Suppressor macrophage treated with lipopolysaccharide for 4 hours (primary cell): Measurements from ENCODE around the gene CHAF1A.
A peak's percentile ranks its signal among the peaks of the same experiment; 100 is the strongest.

Experiments used
- DNase-seq: peaks from one replicate; pipeline ENCODE4 v3.0.0-alpha.2; 2020

The CHAF1A gene

GRCh38 chr19:4402171-4403004 is at the start of gene CHAF1A:
CHAF1A (plus strand) TSS chr19:4402640; CDS start chr19:4402763, 123 bp downstream.
- peak; percentile 100 for DNase-seq

DNA sequence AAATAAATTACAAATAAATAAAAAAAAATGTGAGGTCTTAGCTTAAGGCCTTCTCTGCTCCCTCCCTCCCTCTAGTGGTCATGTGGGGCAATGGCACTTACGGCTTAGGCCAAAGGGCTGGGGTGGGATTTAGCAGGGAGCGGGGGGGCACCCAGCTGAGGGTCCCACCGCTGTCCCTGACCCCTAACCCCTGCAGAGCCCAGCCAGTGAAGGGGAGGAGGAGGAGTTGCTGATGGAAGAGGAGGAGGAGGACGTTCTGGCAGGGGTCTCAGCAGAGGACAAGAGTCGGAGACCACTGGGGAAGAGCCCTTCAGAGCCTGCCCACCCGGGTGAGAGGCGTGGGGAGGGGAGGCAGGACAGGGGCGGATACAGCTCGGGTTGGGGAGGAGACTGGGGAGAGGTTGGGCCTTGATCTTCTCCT is 49.7 kb upstream of the CHAF1A start:
- DNase-seq: peak; percentile 73

- no peak for DNase-seq
Observed at GRCh38 chr19:4354282-4354681, 48.2 kb upstream of the CHAF1A start.

DNA sequence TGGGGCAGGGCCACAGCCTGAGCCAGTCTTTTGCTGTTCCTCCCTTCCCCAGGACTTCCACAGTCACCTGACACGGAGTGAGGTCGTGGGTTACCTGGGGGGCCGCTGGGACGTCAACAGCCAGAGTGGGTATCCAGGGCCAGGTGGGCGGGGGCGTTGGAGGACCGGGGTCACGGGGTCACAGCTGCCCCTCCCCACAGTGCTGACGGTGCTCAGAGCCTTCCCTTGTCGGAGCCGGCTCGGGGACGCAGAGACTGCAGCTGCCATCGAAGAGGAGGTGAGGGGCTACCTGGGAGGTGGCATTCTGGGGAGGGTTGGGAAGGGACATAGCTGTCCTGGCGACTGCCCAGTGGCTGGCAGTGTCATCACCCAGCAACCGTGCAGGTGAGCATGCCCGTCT is 47.5 kb upstream of the CHAF1A start:
- no peak for DNase-seq

DNA sequence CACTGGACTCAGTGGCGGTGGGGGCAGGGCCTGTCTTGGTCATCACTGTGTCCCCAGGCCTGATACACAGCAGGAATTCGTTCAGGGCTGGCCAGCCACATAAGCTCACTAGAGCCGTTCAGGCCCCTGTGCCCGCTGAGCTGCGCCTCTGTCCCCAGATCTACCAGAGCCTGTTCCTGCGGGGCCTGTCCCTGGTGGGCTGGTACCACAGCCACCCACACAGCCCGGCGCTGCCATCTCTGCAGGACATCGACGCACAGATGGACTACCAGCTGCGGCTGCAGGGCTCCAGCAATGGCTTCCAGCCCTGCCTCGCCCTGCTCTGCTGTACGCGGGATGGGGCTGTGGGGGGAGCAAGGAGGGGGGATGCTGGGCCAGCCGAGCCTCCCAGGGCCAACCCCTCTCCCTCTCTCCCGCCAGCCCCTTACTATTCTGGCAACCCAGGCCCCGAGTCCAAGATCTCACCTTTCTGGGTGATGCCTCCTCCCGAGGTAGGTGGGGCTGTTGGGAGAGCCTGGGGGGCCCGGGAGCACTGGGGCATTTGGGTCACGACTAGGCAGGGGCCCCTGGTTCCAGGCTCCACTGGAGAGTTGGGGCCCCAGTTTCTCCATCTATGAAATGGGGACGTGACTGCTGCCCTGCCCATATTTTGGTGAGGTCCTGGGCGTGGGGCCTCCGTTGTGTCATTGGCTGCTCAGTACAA is 45.2 kb upstream of the CHAF1A start:
- DNase-seq: no peak

DNA sequence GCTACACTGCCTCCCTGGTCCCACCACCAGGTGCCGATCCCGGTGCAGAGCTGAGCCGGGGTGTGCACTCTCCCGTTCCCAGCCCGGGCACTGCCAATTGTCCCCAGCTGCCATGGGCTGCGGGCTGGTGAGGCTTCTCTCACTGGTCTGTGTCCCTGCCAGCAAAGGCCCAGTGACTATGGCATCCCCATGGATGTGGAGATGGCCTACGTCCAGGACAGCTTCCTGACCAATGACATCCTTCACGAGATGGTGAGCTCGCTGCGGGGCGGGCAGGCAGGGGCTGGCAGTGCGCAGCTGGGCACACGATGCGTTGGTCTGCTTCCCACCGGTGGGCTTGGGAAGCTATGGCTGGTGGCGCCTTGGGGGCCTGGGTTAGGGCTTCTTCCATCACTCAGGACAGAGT is 44.5 kb upstream of the CHAF1A start:
- DNase-seq: no peak

DNA sequence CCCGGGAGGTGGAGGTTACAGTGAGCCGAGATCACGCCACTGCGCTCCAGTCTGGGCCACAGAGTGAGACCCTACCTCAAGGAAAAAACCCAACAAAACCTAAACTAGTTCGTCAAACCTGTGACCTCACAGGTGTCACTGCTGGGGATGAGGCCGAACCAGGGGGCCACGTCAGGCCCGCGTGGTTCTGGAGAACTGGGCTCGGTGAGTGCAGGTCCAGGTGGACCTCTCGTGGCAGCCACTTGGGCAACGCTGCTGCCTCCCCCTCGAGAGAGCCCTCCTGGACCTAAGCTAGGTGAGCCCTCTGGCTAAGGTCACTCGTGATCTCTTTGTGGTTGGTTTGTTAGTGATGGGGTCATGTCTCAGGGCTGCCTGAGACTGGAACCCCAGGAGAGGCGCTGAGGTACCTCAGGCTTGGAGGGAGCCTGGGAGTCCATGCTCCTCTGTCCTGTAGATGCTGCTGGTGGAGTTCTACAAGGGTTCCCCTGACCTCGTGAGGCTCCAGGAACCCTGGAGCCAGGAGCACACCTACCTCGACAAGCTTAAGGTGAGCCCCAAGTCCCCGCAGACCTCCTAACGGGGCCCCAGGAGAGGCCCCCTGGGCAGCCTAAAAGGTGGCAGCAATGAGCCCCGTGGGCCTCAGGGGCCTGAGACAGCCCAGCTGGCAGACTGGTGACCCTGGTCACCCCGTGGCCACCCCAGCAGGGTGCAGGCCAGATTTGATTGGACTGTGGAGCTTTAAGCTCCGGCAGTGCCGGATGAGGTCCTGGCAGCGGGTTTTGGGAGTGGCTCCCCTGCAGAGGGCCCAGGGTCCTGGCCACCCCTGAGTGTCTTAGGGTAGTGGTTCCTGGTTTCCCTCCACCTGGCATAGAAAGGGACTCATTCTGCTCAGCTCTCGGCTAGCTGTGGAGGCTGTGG is 43.5 kb upstream of the CHAF1A start:
- no peak for DNase-seq

- no peak for DNase-seq
Observed at GRCh38 chr19:4359627-4360000, 42.8 kb upstream of the CHAF1A start.

DNA sequence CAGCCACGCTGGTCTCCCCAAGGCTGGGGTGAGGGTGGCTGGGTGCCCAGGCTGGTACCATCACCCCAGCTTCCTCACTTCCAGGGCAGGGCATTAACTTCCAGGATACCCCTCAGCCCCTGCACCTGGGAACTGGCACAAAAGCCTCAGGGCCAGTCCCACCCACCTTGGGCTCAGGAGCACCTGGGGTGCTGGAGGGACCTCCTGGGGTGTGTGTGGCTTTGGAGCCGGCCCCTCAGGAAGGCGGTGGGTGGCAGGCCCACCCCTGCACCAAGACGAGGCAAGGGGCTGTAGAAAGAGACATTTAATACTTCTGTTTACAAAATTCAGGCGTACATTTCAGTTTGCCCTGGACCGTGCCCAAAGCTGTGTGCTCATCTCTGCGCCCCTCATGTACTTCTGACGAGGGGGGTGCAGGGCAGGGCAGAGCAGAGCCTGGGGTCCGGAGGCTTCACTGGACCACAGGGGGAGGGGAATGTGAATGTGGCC is 42.3 kb upstream of the CHAF1A start:
- DNase-seq: no peak

GRCh38 chr19:4360641-4361151 is 41.7 kb upstream of the CHAF1A start:
- DNase-seq: no peak

GRCh38 chr19:4361152-4362046 is 41.0 kb upstream of the CHAF1A start:
- no peak for DNase-seq

DNA sequence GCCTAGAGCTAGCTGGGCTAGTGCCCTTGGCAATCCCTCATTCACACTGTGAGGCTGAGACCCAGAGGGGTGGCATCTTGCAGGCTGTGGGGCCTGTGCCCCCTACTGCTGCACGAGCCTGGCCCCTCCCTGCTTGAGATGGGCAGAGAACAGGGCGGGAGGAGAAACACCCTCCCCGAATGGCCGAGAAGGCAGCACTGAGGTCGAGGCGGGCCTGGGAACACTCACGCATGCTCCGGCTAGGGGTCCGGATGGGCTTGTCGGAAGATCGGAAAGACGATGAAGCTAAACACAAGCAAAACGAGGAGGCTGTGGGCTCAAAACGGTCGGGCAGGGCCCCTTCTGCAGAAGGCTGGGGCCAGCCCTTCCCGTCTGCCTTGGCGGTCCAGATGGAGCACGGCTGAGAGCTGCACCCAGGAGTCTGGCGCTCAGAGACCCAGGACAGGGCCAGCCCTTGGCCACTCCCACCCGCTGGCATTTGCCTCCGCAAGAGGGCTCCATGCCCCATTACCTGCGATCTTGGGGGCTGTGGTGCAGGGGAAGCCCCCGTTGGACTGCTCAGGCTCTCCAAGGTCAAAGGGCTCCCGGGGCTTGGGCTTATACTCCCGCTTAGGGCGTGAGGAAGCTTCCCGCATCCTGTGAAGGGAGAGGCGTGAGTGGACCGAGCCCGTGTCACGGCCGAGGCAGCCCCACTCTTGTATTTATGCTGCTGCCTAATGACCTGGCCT is 40.2 kb upstream of the CHAF1A start:
- DNase-seq: no peak

DNA sequence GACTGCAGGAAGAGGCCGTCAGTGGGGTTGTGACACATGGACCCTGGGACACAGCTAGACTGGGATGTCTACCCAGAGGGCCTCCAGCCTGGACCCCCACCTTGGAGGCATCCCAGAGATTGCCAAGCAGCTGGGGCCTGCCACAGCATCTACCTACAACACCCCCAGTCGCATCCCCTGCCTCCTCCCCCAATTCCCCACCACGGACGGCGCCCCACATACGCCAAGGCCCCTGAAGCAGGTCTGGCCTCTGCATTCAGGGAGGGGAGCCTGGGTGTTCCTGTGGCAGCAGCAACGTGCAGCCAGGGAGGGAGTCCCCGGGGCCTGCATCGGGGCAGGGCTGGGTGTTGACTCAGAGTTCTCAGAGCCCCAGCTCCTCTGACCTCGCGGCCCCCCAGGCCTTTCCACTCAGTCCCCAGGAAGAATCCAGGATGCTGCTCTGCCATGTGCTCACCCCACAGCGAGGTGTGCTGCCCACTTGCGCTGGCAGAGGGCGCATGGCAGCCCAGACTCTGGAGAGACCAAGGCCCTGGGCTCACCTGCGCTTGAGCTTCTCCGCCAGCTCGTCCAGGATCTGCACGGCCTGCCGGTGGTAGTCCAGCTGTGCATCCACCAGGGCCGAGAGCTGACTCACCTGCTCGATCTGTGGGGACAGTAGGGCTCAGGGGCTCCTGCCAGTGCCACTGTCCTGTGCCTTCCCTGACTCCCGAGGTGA is 39.5 kb upstream of the CHAF1A start:
- DNase-seq: no peak

GRCh38 chr19:4363571-4364304 is 38.7 kb upstream of the CHAF1A start:
- no peak for DNase-seq

- DNase-seq: no peak
Observed at GRCh38 chr19:4365341-4365740, 37.1 kb upstream of the CHAF1A start.

DNA sequence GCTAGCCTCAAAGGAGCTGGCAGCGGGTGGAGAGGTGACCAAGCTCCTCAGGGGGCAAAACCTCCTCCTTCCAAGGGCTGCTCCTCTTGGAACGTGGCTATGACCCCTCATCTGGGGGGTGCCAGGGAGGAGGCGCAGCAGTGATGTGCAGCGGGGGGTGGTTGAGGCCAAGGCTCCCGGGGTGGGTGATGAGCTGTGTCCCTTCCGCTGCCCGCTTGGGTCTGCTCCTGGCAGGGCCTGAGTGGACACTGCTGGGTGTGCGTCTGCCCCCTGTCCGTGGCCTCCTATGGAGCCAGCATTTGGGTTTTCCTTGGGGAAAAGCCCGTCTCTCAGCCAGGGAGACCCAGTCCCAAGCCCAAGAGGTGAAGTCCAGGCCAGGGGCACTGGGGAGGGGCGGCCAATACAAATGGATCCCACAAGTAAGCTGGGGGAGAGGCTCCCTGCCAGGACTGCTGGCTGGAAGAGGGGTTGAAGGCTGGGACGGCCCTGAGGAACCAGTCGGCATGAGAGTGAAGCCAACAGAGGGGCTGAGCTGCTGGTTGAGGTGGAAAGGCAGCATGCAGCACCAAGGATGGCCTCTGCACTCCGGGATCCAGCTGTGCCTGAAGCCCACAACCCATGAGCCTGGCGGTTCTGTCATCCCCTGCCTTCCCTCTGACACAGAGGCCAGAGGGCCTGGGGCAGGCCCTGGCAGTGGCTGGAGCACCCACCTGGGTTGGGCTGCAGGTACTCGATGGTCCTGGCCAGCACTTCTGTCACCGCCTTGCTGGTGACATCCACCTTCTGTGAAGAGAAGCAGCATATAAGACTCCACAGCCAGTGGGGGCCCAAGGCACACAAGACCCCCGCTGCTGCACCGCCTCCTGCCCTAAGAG is 36.4 kb upstream of the CHAF1A start:
- no peak for DNase-seq

DNA sequence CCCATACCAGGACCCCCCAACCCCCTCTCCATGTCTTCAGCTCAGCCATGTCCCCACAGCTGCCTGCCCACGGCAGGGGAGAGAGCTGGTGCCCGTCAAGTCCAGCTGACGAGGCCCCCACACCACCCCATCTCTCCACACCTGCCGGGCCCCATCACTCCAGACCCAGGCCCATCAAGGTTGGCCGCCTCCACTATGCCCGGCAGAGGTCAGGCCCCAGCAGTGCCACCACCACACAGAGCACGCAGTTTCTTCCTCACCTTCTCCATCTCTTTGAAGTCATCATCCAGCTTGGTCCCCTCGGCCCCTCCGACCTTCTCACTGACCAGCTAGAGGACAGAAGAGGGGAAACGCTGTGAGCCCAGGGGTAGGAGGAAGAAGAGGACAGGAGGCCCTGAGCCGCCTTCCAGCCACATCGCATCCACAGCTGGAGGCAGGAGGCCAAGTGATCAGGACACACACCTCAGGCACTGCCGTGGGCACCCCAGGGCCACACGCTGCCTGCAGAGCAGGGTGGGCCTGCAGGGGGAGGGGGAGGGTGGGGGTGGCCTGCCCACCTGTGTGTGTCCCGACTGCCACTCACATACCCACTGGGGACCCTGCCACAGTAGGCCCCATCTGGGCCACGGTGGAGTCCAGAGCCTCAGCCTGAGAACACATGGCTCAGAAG is 35.6 kb upstream of the CHAF1A start:
- DNase-seq: no peak

DNA sequence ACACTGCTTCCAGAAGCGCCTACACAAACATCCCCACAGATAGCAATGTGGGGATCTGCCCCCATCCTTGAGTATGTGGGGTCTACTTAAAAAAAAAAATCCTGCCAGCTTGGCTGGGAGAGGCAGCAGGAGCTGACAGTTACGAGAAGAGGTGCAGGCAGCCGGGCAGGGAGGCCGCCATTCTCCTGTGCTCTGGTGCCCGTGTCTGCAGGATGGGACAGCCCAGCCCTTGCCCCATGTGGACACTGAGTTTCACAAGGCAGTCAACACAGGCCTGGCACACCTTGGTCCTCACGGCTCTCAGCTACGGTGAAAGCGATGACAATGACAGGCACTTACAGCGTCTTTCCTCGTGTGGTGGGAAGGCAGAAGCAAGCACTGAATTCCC is 35.1 kb upstream of the CHAF1A start:
- DNase-seq: no peak
